ENCODE results near the gene CALM1. TPM values are rescaled to one million over a fixed set of nuclear protein-coding genes. Genes with fewer than 3 reads are reported as not detected.

Gene CALM1
- polyA plus RNA-seq, 1 donor: 205 TPM

Other genes starting within 250 kb of the CALM1 start
- 110 TPM for gene PSMC1, start 140.5 kb upstream of the CALM1 start, polyA plus RNA-seq (ENCODE audit: insufficient read length)
- 8.5 TPM for gene NRDE2, start 65.1 kb upstream of the CALM1 start, polyA plus RNA-seq (ENCODE audit: insufficient read length)